ENCODE results near the gene PALLD.

GRCh38 chr4:168707205-168707604, 210.4 kb downstream of the PALLD start:
- no peak for TF ChIP-seq ARID4B (CRISPR knock-in tag; IDR thresholded peaks at IDR 0.05; ENCODE audit: borderline replicate concordance)
- no peak for TF ChIP-seq CTCF (IDR thresholded peaks at IDR 0.05)

Data from WTC11 (cell line).